GM12801 (cell line): ENCODE data around the gene SP2.

Experiments
- TF ChIP-seq, protein P1 (sequence below): IDR thresholded peaks from one replicate; pipeline ENCODE4 v1.5.1; 2011; ENCODE audit warnings: control low read depth; ENCODE audit not compliant: insufficient read length; ENCODE audit errors: extremely low read depth

Gene SP2

DNA sequence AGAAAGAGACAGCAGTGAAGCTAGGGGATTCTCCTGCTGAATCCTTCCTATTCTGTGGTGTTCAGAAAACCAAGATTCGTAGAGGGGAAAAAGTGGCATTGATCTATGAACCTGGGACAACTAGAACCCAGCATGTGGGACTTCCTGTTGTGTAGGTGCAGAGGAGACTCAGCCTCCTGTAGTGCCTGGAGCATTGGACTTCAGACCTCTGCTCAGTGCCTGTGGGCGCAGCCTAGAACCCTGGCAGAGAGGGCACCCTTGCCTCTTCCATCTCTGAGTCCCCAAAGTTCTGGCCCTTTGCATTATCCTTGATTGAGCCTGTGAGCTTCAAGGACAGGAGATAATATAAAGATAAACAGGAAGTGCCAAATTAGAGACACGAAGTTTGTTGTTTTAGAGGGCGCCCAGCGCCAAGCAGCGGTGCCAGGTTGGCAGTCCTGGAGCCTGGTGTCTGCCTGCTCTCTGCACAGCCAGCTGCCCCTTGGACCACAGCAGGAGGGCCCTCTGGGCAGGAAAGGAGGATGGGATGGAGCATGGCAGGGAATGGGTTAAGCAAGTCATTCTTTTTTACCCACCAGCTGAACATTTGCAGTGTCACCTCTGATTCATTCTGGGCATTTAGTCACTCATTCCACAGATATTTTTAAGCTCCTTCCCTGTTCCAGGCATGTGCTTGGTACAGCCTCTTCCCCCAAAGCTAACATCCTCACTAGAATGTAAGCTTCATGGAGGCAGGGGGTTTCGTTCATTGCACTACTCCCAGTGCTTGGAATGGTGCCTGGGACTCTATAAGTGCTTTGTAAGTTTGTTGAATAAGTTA, 33.2 kb upstream of the SP2 start:
- TF ChIP-seq, protein P1, sequence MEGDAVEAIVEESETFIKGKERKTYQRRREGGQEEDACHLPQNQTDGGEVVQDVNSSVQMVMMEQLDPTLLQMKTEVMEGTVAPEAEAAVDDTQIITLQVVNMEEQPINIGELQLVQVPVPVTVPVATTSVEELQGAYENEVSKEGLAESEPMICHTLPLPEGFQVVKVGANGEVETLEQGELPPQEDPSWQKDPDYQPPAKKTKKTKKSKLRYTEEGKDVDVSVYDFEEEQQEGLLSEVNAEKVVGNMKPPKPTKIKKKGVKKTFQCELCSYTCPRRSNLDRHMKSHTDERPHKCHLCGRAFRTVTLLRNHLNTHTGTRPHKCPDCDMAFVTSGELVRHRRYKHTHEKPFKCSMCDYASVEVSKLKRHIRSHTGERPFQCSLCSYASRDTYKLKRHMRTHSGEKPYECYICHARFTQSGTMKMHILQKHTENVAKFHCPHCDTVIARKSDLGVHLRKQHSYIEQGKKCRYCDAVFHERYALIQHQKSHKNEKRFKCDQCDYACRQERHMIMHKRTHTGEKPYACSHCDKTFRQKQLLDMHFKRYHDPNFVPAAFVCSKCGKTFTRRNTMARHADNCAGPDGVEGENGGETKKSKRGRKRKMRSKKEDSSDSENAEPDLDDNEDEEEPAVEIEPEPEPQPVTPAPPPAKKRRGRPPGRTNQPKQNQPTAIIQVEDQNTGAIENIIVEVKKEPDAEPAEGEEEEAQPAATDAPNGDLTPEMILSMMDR: no peak

DNA sequence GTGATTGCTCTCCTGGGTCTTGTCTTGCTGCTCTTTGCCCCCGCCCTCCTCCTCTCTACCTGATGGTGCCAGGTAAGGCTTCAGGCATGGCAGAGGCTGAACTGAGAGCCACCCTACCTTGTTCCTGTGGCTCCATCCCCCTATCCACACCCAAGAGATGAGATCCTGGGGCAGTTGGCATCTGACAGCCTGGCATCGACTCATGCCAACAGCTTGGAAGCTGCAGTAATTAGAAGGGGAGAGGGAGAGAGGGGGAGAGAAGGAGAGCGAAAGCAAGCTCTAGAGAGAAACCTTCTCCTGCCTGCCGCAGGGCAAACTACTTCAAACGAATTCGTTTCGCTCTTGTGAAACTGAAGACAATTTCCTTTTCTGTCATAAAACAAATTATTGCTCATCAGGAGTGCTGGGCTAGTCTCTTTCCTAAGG, 31.2 kb upstream of the SP2 start:
- TF ChIP-seq, protein P1: no peak

DNA sequence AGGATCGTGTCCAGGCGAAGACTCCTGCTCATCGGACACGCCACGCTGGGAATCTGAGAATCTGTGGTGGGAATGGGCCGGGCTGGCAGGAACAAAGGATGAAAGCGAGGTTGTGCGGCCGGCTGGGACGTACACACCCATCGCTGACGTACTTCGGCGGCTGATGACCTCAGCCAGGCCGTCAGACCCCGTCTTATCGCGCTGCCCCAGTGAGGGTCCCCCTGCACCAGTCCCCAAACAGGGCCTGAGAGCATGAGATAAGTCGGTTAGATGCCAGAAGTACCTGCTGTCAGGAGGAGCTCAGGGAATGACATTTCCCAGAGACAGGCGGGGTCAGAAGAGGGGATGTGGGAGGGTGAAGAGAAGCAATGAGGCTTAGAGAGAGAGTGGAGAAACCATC, 29.1 kb upstream of the SP2 start:
- TF ChIP-seq, protein P1: no peak

DNA sequence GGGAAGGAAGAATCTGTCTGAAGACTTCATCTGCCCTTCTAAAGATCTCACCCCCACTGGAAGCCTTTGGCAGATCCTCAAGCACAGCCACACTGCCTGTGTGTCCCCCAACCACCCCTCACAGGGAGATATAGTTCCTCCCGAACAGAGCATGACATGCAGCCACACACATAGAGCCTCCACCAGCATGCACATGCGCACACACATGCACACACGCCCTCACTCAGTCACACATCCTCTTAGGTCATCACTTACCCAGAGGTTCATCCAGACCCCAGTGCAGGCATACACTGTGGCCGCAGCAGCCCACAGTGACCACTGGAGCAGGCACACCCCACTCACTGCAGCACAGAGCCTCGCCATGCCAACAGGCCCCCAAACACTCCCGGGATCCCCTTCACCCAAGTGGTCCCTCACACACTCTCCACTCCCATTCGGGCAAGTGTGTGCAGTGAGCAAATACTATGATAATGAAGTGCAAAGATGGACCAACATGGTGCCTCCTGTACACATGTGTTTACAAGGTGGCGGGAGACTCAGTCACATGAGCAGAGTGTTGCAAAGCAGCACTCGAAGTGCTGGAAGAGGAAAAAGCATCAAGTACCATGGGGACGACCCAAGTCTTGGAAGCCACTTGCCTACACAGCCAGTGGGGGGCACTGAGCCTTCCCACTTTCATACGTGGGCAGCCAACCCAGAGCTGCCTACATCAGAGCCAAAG, 28.1 kb upstream of the SP2 start:
- TF ChIP-seq, protein P1: no peak

DNA sequence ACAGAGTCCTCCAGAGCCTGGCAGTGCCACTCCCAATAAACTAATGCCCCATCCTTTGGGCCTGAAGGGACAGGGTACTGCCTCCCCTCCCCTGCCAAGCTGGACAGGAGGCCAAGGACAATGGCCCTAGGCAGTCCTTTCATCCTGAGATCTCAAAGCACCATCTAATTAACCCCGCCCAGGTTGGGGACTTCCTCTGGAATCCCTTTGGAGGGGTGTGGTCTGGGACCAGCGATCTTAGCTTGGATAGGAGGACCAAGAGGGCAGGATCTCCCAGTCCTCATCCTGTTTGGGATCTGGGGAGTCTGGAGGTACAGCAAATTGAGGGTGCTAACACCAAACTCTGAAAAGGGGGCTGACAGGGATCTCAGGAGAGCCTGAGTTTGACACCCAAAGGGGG, 26.9 kb upstream of the SP2 start:
- TF ChIP-seq, protein P1: no peak

DNA sequence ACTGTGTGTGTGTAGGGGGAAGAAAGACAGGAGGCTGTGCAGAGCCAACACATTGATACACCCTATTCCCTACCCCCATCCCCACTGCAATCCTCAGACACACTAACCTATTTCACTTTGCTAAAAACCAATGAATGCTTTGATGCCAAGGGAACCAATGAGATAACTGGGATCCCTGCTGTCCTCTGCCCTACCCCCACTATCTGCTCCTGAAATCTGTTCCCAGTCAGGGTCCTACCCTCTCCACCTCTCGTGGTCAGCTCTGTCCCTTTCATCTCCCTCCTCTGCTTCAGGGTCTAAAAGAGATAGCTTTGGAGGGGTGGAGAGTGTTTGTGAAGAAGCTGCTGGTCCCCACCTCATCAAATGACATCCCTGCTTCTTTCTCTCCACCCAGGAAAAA, 26.0 kb upstream of the SP2 start:
- TF ChIP-seq, protein P1: no peak

DNA sequence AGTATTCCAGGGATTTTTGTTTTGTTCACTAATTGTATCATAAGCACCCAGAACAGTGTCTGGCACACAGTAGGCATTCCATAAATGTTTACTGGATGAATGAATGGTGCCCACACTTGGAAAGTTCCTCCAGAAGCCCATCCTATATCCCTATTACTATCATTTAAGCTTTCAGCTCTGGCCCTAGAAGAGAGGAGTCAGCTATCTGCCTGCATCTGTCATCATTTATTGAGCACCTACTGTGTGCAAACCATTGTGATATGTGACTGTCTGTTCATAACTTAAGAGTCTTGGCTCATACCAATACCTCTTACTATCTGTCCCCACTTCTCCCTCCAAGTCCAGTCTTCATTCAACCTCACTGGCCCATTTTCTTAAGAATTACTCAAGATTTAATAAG, 25.0 kb upstream of the SP2 start:
- TF ChIP-seq, protein P1: no peak
